Middle frontal gyrus (tissue), 1 donor: ENCODE results near the gene LIFR.

ENCODE experiments used
- DNase-seq: peaks from one replicate; pipeline ENCODE4 v3.0.0-alpha.2; 2015; ENCODE audit warnings: low spot score; ENCODE audit errors: extremely low spot score

Gene LIFR

GRCh38 chr5:38548064-38548759, 8.2 kb downstream of the LIFR start:
- DNase-seq: no peak

GRCh38 chr5:38547257-38547656, 9.2 kb downstream of the LIFR start:
- DNase-seq: no peak

GRCh38 chr5:38546691-38547146, 9.7 kb downstream of the LIFR start:
- no peak for DNase-seq

- no peak for DNase-seq
Measured at GRCh38 chr5:38543886-38544285, 12.6 kb downstream of the LIFR start.

- no peak for DNase-seq
Measured at GRCh38 chr5:38543074-38543473, 13.4 kb downstream of the LIFR start.

GRCh38 chr5:38541174-38541725, 15.2 kb downstream of the LIFR start:
- DNase-seq: no peak

- DNase-seq: no peak
Measured at GRCh38 chr5:38540314-38540713, 16.1 kb downstream of the LIFR start.

GRCh38 chr5:38538161-38538560, 18.3 kb downstream of the LIFR start:
- no peak for DNase-seq

- no peak for DNase-seq
Measured at GRCh38 chr5:38537505-38537904, 18.9 kb downstream of the LIFR start.

- DNase-seq: no peak
Measured at GRCh38 chr5:38536968-38537367, 19.5 kb downstream of the LIFR start.

- DNase-seq: no peak
Measured at GRCh38 chr5:38535845-38536244, 20.6 kb downstream of the LIFR start.

- no peak for DNase-seq
Measured at GRCh38 chr5:38535248-38535750, 21.1 kb downstream of the LIFR start.

- DNase-seq: no peak
Measured at GRCh38 chr5:38534156-38534453, 22.3 kb downstream of the LIFR start.

GRCh38 chr5:38533286-38534155, 22.9 kb downstream of the LIFR start:
- no peak for DNase-seq

- no peak for DNase-seq
Measured at GRCh38 chr5:38532165-38532669, 24.2 kb downstream of the LIFR start.

- no peak for DNase-seq
Measured at GRCh38 chr5:38531518-38531917, 24.9 kb downstream of the LIFR start.

- no peak for DNase-seq
Measured at GRCh38 chr5:38529955-38530646, 26.3 kb downstream of the LIFR start.

- no peak for DNase-seq
Measured at GRCh38 chr5:38528162-38528703, 28.2 kb downstream of the LIFR start.

- no peak for DNase-seq
Measured at GRCh38 chr5:38527475-38527874, 29.0 kb downstream of the LIFR start.

- DNase-seq: no peak
Measured at GRCh38 chr5:38524022-38524421, 32.4 kb downstream of the LIFR start.

GRCh38 chr5:38519476-38519875, 37.0 kb downstream of the LIFR start:
- no peak for DNase-seq
